Breast epithelium (tissue), 3 donors: Measurements from ENCODE around the gene KRT5.

ENCODE experiments used
- POLR2A ChIP-seq: fragments of 450-650 bp; IDR thresholded peaks from one replicate; pipeline ENCODE4 v1.6.1; 2016; ENCODE audit warnings: antibody characterized with exemption, mild to moderate bottlenecking, moderate library complexity
- POLR2AphosphoS5 ChIP-seq, 3 donors: sonication (generic); formaldehyde crosslinking; IDR thresholded peaks; one replicate each; pipeline ENCODE4 v1.6.1; 2017; ENCODE audit warnings: antibody characterized with exemption in 3 of 3
- TF ChIP-seq, protein P1 (sequence below), 3 donors: fragments of 450-650 bp; IDR thresholded peaks; one replicate each; pipeline ENCODE4 v1.5.1; 2016 to 2017; ENCODE audit warnings: antibody characterized with exemption in 3 of 3, mild to moderate bottlenecking in 3 of 3, moderate library complexity in 3 of 3

DNA sequence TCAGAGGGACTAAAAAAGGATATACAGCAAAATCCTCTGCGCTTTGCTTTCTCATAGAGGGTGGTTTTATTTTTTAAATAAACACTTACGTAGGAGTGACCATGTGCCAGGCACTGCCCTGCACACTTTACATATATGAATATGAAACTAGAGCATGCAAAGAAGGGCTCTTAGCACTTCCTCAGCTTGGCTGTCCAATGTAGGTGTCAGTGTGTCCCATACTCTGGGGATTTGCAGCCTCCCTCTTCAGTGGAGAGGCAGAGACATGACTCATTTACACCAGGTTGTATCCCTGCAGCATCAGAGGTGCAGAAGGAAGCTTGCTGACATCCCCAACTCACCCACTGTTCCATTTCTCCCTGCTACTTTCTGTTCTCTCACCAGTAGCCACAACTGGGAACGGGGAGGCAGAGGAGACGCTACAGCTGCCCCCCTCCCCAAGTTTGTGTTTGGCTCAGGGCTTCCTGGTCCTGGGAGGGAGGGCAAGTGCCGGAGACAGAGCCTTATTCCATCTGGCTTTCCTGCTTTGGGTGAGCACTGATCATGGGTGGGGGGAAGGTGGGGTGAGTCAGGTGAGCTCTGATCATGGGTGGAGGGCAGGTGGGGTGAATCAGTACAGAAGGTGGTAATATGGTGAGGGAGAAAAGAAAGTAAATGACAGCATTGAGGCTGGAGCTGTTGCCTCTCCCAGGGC, 4.9 kb upstream of the KRT5 start:
- TF ChIP-seq, protein P1, sequence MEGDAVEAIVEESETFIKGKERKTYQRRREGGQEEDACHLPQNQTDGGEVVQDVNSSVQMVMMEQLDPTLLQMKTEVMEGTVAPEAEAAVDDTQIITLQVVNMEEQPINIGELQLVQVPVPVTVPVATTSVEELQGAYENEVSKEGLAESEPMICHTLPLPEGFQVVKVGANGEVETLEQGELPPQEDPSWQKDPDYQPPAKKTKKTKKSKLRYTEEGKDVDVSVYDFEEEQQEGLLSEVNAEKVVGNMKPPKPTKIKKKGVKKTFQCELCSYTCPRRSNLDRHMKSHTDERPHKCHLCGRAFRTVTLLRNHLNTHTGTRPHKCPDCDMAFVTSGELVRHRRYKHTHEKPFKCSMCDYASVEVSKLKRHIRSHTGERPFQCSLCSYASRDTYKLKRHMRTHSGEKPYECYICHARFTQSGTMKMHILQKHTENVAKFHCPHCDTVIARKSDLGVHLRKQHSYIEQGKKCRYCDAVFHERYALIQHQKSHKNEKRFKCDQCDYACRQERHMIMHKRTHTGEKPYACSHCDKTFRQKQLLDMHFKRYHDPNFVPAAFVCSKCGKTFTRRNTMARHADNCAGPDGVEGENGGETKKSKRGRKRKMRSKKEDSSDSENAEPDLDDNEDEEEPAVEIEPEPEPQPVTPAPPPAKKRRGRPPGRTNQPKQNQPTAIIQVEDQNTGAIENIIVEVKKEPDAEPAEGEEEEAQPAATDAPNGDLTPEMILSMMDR (IDR thresholded peaks at IDR 0.05): no peak
- TF ChIP-seq POLR2A: no peak
- no peak for TF ChIP-seq POLR2AphosphoS5 (IDR thresholded peaks at IDR 0.05)
